GM12873 (cell line): ENCODE results near the gene PDCD11.

ENCODE experiments used
- CTCF ChIP-seq: IDR thresholded peaks from 2 replicates; pipeline ENCODE4 v1.5.1; 2012; ENCODE audit warnings: low read depth, mild to moderate bottlenecking, moderate library complexity, low read length, control low read depth; ENCODE audit not compliant: insufficient read depth; ENCODE audit errors: missing control alignments

Gene PDCD11

GRCh38 chr10:103441206-103441605, 44.8 kb downstream of the PDCD11 start:
- no peak for TF ChIP-seq CTCF

GRCh38 chr10:103441611-103442010, 45.2 kb downstream of the PDCD11 start:
- no peak for TF ChIP-seq CTCF

GRCh38 chr10:103442031-103442461, 45.6 kb downstream of the PDCD11 start:
- no peak for TF ChIP-seq CTCF

GRCh38 chr10:103443475-103444185, 47.2 kb downstream of the PDCD11 start:
- TF ChIP-seq CTCF: no peak

GRCh38 chr10:103444478-103444877, 48.1 kb downstream of the PDCD11 start:
- no peak for TF ChIP-seq CTCF

GRCh38 chr10:103445366-103445765, 48.9 kb downstream of the PDCD11 start:
- no peak for TF ChIP-seq CTCF

- TF ChIP-seq CTCF: no peak
Measured at GRCh38 chr10:103445767-103446567, 49.5 kb downstream of the PDCD11 start.
